GM23338 (cell line): ENCODE measurements around the gene ANKRD65.

Experiments
- CREB1 ChIP-seq: fragments of 250-450 bp; sonication (Bioruptor Pico); IDR thresholded peaks from 2 replicates; pipeline ENCODE4 v1.5.0; 2020; ENCODE audit warnings: low read depth, mild to moderate bottlenecking, moderate library complexity
- EZH2 ChIP-seq: fragments of 200-600 bp; sonication (generic); IDR thresholded peaks from one replicate; pipeline ENCODE4 v1.8.0; 2017; ENCODE audit warnings: antibody characterized with exemption, mild to moderate bottlenecking, low read depth; ENCODE audit not compliant: unreplicated experiment
- EZH2phosphoT487 ChIP-seq: fragments of 200-600 bp; sonication (generic); IDR thresholded peaks from one replicate; pipeline ENCODE4 v1.8.1; 2018; ENCODE audit warnings: antibody characterized with exemption; ENCODE audit not compliant: unreplicated experiment
- JUNB ChIP-seq: IDR thresholded peaks from one replicate; pipeline ENCODE4 v1.6.1; 2016; ENCODE audit warnings: antibody characterized with exemption; ENCODE audit not compliant: unreplicated experiment
- POLR2AphosphoS5 ChIP-seq: IDR thresholded peaks from 2 replicates; pipeline ENCODE4 v1.6.1; 2016; ENCODE audit warnings: antibody characterized with exemption, low read depth
- STAT1 ChIP-seq: IDR thresholded peaks from one replicate; pipeline ENCODE4 v1.6.1; 2016; ENCODE audit warnings: antibody characterized with exemption; ENCODE audit not compliant: unreplicated experiment
- ZNF114 ChIP-seq: fragments of 250-450 bp; sonication (Bioruptor Pico); IDR thresholded peaks from 2 replicates; pipeline ENCODE4 v1.5.0; 2020; ENCODE audit warnings: mild to moderate bottlenecking, moderate library complexity
- TF ChIP-seq, protein P1 (sequence below), 2 experiments: fragments of 200-600 bp in 1 of 2; sonication (generic) in 1 of 2; conservative IDR thresholded peaks; 2 replicates each; pipeline versions ENCODE4 v1.5.1 to v1.6.1; 2016 to 2017; ENCODE audit warnings: antibody characterized with exemption in 2 of 2, low read depth in 2 of 2, mild to moderate bottlenecking in 2 of 2, moderate library complexity in 1 of 2
- TF ChIP-seq, protein P2 (sequence below): IDR thresholded peaks from 2 replicates; pipeline ENCODE4 v1.6.1; 2016; ENCODE audit warnings: antibody characterized with exemption
- TF ChIP-seq, protein P3 (sequence below): IDR thresholded peaks from one replicate; pipeline ENCODE4 v1.6.1; 2018; ENCODE audit warnings: antibody characterized with exemption; ENCODE audit not compliant: unreplicated experiment

DNA sequence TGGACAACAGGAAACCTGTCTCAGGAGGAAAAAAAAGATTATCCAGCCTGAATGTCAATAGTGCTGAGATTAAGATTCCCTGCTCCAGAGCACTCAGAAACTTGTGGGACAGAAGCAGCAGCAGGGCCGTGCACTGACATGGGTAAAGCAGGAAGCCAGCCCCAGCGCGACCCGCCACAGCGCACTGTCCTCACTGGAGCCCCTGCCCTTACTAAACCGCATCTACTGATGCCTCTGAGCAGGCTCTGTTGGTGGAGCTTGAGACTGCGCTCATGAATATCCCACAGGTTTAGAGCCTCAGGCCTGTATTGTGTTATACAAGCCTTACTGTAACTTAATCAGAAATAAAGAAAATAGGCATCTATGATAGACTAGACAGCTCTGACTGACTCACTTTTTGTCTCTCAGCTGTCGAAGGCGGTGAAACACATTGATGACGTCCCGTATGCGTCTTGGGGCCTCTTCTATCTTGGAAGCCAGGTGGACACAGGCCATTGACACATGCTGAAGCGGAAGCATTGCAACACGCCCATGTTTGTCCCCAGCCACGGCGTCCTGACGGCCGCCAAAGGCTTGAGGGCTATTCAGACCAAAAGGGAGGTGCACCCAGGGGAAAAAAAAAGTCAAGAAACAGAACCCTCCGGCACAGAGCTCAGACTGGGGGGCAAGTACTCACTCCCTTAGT lies 23.1 kb downstream of the ANKRD65 start:
- no peak for TF ChIP-seq POLR2AphosphoS5
- TF ChIP-seq, protein P1, sequence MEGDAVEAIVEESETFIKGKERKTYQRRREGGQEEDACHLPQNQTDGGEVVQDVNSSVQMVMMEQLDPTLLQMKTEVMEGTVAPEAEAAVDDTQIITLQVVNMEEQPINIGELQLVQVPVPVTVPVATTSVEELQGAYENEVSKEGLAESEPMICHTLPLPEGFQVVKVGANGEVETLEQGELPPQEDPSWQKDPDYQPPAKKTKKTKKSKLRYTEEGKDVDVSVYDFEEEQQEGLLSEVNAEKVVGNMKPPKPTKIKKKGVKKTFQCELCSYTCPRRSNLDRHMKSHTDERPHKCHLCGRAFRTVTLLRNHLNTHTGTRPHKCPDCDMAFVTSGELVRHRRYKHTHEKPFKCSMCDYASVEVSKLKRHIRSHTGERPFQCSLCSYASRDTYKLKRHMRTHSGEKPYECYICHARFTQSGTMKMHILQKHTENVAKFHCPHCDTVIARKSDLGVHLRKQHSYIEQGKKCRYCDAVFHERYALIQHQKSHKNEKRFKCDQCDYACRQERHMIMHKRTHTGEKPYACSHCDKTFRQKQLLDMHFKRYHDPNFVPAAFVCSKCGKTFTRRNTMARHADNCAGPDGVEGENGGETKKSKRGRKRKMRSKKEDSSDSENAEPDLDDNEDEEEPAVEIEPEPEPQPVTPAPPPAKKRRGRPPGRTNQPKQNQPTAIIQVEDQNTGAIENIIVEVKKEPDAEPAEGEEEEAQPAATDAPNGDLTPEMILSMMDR (conservative IDR thresholded peaks at IDR 0.05; ENCODE audit: low read depth in 2 of 2), result no peak
- TF ChIP-seq EZH2phosphoT487, result no peak
- no peak for TF ChIP-seq EZH2
- TF ChIP-seq ZNF114 (CRISPR knock-in tag), result no peak
- TF ChIP-seq, protein P2, sequence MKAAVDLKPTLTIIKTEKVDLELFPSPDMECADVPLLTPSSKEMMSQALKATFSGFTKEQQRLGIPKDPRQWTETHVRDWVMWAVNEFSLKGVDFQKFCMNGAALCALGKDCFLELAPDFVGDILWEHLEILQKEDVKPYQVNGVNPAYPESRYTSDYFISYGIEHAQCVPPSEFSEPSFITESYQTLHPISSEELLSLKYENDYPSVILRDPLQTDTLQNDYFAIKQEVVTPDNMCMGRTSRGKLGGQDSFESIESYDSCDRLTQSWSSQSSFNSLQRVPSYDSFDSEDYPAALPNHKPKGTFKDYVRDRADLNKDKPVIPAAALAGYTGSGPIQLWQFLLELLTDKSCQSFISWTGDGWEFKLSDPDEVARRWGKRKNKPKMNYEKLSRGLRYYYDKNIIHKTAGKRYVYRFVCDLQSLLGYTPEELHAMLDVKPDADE, result no peak
- TF ChIP-seq, protein P3, sequence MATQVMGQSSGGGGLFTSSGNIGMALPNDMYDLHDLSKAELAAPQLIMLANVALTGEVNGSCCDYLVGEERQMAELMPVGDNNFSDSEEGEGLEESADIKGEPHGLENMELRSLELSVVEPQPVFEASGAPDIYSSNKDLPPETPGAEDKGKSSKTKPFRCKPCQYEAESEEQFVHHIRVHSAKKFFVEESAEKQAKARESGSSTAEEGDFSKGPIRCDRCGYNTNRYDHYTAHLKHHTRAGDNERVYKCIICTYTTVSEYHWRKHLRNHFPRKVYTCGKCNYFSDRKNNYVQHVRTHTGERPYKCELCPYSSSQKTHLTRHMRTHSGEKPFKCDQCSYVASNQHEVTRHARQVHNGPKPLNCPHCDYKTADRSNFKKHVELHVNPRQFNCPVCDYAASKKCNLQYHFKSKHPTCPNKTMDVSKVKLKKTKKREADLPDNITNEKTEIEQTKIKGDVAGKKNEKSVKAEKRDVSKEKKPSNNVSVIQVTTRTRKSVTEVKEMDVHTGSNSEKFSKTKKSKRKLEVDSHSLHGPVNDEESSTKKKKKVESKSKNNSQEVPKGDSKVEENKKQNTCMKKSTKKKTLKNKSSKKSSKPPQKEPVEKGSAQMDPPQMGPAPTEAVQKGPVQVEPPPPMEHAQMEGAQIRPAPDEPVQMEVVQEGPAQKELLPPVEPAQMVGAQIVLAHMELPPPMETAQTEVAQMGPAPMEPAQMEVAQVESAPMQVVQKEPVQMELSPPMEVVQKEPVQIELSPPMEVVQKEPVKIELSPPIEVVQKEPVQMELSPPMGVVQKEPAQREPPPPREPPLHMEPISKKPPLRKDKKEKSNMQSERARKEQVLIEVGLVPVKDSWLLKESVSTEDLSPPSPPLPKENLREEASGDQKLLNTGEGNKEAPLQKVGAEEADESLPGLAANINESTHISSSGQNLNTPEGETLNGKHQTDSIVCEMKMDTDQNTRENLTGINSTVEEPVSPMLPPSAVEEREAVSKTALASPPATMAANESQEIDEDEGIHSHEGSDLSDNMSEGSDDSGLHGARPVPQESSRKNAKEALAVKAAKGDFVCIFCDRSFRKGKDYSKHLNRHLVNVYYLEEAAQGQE, result no peak
- TF ChIP-seq STAT1, result no peak
- no peak for TF ChIP-seq CREB1 (CRISPR knock-in tag)
- no peak for TF ChIP-seq JUNB
